ENCODE measurements around the gene PCNX2.
A peak's percentile ranks its signal among the peaks of the same experiment; 100 is the strongest.

Gene PCNX2

GRCh38 chr1:233326811-233327650, 31.5 kb upstream of the PCNX2 start:
- Histone ChIP-seq H3K27me3 (ENCODE audit: insufficient read depth, poor library complexity, severe bottlenecking) (no peaks in the 10 kb centered on the region), H3K4me1 (ENCODE audit: insufficient read depth, poor library complexity, severe bottlenecking) (peaks cover 5% of the 10 kb centered on the region), H3K4me3 (ENCODE audit: severe bottlenecking) (peak overlapping the region; percentile 25), H3K36me3 (ENCODE audit: low read depth) (no peaks in the 10 kb centered on the region), H3K27ac (ENCODE audit: poor library complexity, severe bottlenecking) (no peak overlapping the region), H3K9me3 (ENCODE audit: severe bottlenecking) (no peaks in the 10 kb centered on the region)
- ATAC-seq (ENCODE audit: low read depth) (peak; percentile 88), DNase-seq (ENCODE audit: low spot score) (peak; percentile 92)
- TF ChIP-seq CTCF (IDR thresholded peaks at IDR 0.05; ENCODE audit: poor library complexity, severe bottlenecking), result no peak

GRCh38 chr1:233326319-233326718, 30.8 kb upstream of the PCNX2 start:
- Histone ChIP-seq H3K27ac (ENCODE audit: poor library complexity, severe bottlenecking) (no peak overlapping the region), H3K9me3 (ENCODE audit: severe bottlenecking) (no peaks in the 10 kb centered on the region), H3K4me1 (ENCODE audit: insufficient read depth, poor library complexity, severe bottlenecking) (peaks cover 5% of the 10 kb centered on the region), H3K4me3 (ENCODE audit: severe bottlenecking) (no peak overlapping the region), H3K36me3 (ENCODE audit: low read depth) (no peaks in the 10 kb centered on the region), H3K27me3 (ENCODE audit: insufficient read depth, poor library complexity, severe bottlenecking) (no peaks in the 10 kb centered on the region)
- DNase-seq (ENCODE audit: low spot score) (no peak), ATAC-seq (ENCODE audit: low read depth) (no peak)
- TF ChIP-seq CTCF (IDR thresholded peaks at IDR 0.05; ENCODE audit: poor library complexity, severe bottlenecking), result no peak

DNA sequence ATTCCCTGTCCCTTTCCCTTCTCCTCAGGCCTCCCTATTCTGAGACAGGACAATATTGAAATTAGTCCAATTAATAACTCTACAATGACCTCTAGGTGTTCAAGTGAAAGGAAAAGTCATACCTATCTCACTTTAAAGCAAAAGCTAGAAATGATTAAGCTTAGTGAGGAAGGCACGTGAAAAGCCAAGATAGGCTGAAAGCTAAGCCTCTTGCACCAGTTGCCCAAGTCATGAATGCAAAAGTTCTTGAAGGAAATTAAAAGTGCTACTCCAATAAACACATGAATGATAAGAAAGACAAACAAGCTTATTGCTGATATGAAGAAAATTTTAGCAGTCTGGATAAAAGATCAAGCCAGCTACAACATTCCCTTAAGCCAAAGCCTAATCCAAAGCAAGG, 28.2 kb upstream of the PCNX2 start:
- ATAC-seq (ENCODE audit: low read depth) (no peak), DNase-seq (ENCODE audit: low spot score) (no peak)
- TF ChIP-seq CTCF (IDR thresholded peaks at IDR 0.05; ENCODE audit: poor library complexity, severe bottlenecking), result no peak
- Histone ChIP-seq H3K27me3 (ENCODE audit: insufficient read depth, poor library complexity, severe bottlenecking) (no peaks in the 10 kb centered on the region), H3K9me3 (ENCODE audit: severe bottlenecking) (no peaks in the 10 kb centered on the region), H3K36me3 (ENCODE audit: low read depth) (no peaks in the 10 kb centered on the region), H3K27ac (ENCODE audit: poor library complexity, severe bottlenecking) (no peak overlapping the region), H3K4me3 (ENCODE audit: severe bottlenecking) (no peak overlapping the region), H3K4me1 (ENCODE audit: insufficient read depth, poor library complexity, severe bottlenecking) (no peaks in the 10 kb centered on the region)

DNA sequence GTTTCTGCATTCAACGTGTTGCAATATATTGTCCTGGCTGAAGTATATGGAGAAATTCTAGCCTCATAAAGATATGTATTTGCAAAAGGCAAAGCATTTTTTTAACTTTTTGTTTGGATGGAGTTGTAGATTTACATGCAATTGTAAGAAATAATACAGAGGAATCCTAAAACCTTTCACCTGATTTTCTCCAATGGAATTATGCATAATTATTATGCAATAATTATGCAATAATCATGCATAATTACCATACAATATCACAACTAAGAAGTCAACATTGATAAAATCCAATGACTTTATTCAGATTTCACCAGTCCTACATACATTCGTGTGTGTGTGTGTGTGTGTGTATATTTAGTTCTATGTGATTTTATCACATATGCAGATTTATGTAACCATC, 24.5 kb upstream of the PCNX2 start:
- no peak overlapping the region for H3K4me3 ChIP-seq (ENCODE audit: severe bottlenecking)
- no peak for DNase-seq (ENCODE audit: low spot score)
- no peaks in the 10 kb centered on the region for H3K36me3 ChIP-seq (ENCODE audit: low read depth)
- no peaks in the 10 kb centered on the region for H3K9me3 ChIP-seq (ENCODE audit: severe bottlenecking)
- no peaks in the 10 kb centered on the region for H3K4me1 ChIP-seq (ENCODE audit: insufficient read depth, poor library complexity, severe bottlenecking)
- no peak for ATAC-seq (ENCODE audit: low read depth)
- TF ChIP-seq CTCF (IDR thresholded peaks at IDR 0.05; ENCODE audit: poor library complexity, severe bottlenecking), result no peak
- no peak overlapping the region for H3K27ac ChIP-seq (ENCODE audit: poor library complexity, severe bottlenecking)
- H3K27me3 ChIP-seq (ENCODE audit: insufficient read depth, poor library complexity, severe bottlenecking), result no peaks in the 10 kb centered on the region

DNA sequence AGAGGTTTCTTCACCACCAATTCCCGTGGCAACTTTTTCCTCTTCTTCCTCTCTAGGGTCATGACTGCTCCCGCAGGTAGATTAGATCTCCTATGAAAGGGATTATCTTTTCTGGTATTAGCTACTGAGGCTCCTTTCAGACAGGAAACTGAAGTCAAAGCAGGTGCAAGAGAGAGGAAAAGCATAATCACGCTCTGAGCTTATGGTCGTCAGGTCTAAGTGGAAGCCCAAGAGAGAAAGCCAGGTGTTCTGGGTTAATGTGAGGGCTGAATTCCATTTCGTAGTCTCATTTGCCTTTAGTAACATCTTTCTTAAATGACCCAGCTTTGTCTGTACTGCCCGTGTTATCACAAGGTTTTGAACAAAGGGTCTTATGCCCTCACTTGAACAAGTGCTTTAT, 23.7 kb upstream of the PCNX2 start:
- ATAC-seq (ENCODE audit: low read depth), result no peak
- no peaks in the 10 kb centered on the region for H3K4me1 ChIP-seq (ENCODE audit: insufficient read depth, poor library complexity, severe bottlenecking)
- H3K9me3 ChIP-seq (ENCODE audit: severe bottlenecking), result no peaks in the 10 kb centered on the region
- DNase-seq (ENCODE audit: low spot score), result no peak
- no peak for TF ChIP-seq CTCF (IDR thresholded peaks at IDR 0.05; ENCODE audit: poor library complexity, severe bottlenecking)
- H3K36me3 ChIP-seq (ENCODE audit: low read depth), result no peaks in the 10 kb centered on the region
- H3K27me3 ChIP-seq (ENCODE audit: insufficient read depth, poor library complexity, severe bottlenecking), result no peaks in the 10 kb centered on the region
- no peak overlapping the region for H3K4me3 ChIP-seq (ENCODE audit: severe bottlenecking)
- no peak overlapping the region for H3K27ac ChIP-seq (ENCODE audit: poor library complexity, severe bottlenecking)

Measured in RWPE2 (cell line).